Measurements from ENCODE around the gene SHANK2.

Gene SHANK2

GRCh38 chr11:71247551-71248250 is 4.7 kb downstream of the SHANK2 start:
- Histone ChIP-seq H3K4me3 (ENCODE audit: insufficient read depth, low read length, poor library complexity, severe bottlenecking) (no peak overlapping the region), H3K9ac (ENCODE audit: low read length) (no peak overlapping the region), H3K9me3 (ENCODE audit: insufficient read depth, low read length) (no peaks in the 10 kb centered on the region), H3K79me2 (ENCODE audit: insufficient read depth, low read length) (no peaks in the 10 kb centered on the region), H3K27me3 (ENCODE audit: low read length) (no peaks in the 10 kb centered on the region), H3F3A (ENCODE audit: insufficient read depth) (no peaks in the 10 kb centered on the region), H2AFZ (ENCODE audit: low read depth, low read length, severe bottlenecking) (no peak overlapping the region), H3K4me2 (ENCODE audit: low read depth, low read length, poor library complexity, severe bottlenecking) (no peak overlapping the region), H3K27ac (ENCODE audit: low read depth, low read length) (no peak overlapping the region), H3K36me3 (ENCODE audit: low read length) (no peaks in the 10 kb centered on the region), H4K20me1 (ENCODE audit: low read depth, low read length) (no peaks in the 10 kb centered on the region), H3K9me2 (replicated peaks; ENCODE audit: insufficient read depth, low read length) (no peaks in the 10 kb centered on the region)
- TF ChIP-seq CTCF (IDR thresholded peaks at IDR 0.05; ENCODE audit: insufficient read depth, low read length, poor library complexity, severe bottlenecking), result no peak
- no peak for TF ChIP-seq EZH2phosphoT487 (conservative IDR thresholded peaks at IDR 0.05; ENCODE audit: low read length)

GRCh38 chr11:71246559-71246958 is 5.8 kb downstream of the SHANK2 start:
- no peaks in the 10 kb centered on the region for H3K9me2 ChIP-seq (replicated peaks; ENCODE audit: insufficient read depth, low read length)
- no peaks in the 10 kb centered on the region for H3K36me3 ChIP-seq (ENCODE audit: low read length)
- TF ChIP-seq CTCF (IDR thresholded peaks at IDR 0.05; ENCODE audit: insufficient read depth, low read length, poor library complexity, severe bottlenecking) (no peak), EZH2phosphoT487 (conservative IDR thresholded peaks at IDR 0.05; ENCODE audit: low read length) (no peak)
- no peak overlapping the region for H2AFZ ChIP-seq (ENCODE audit: low read depth, low read length, severe bottlenecking)
- no peaks in the 10 kb centered on the region for H4K20me1 ChIP-seq (ENCODE audit: low read depth, low read length)
- no peaks in the 10 kb centered on the region for H3K9me3 ChIP-seq (ENCODE audit: insufficient read depth, low read length)
- no peak overlapping the region for H3K4me3 ChIP-seq (ENCODE audit: insufficient read depth, low read length, poor library complexity, severe bottlenecking)
- H3K27ac ChIP-seq (ENCODE audit: low read depth, low read length), result no peak overlapping the region
- H3K4me2 ChIP-seq (ENCODE audit: low read depth, low read length, poor library complexity, severe bottlenecking), result no peak overlapping the region
- H3F3A ChIP-seq (ENCODE audit: insufficient read depth), result no peaks in the 10 kb centered on the region
- no peak overlapping the region for H3K9ac ChIP-seq (ENCODE audit: low read length)
- H3K27me3 ChIP-seq (ENCODE audit: low read length), result no peaks in the 10 kb centered on the region
- no peaks in the 10 kb centered on the region for H3K79me2 ChIP-seq (ENCODE audit: insufficient read depth, low read length)

- Histone ChIP-seq H3K36me3 (ENCODE audit: low read length) (no peaks in the 10 kb centered on the region), H3K27ac (ENCODE audit: low read depth, low read length) (no peak overlapping the region), H3K4me2 (ENCODE audit: low read depth, low read length, poor library complexity, severe bottlenecking) (no peak overlapping the region), H3F3A (ENCODE audit: insufficient read depth) (no peaks in the 10 kb centered on the region), H3K9me2 (replicated peaks; ENCODE audit: insufficient read depth, low read length) (no peaks in the 10 kb centered on the region), H3K9me3 (ENCODE audit: insufficient read depth, low read length) (no peaks in the 10 kb centered on the region), H3K4me3 (ENCODE audit: insufficient read depth, low read length, poor library complexity, severe bottlenecking) (no peak overlapping the region), H2AFZ (ENCODE audit: low read depth, low read length, severe bottlenecking) (no peak overlapping the region), H3K79me2 (ENCODE audit: insufficient read depth, low read length) (no peaks in the 10 kb centered on the region), H4K20me1 (ENCODE audit: low read depth, low read length) (no peaks in the 10 kb centered on the region), H3K27me3 (ENCODE audit: low read length) (no peaks in the 10 kb centered on the region), H3K9ac (ENCODE audit: low read length) (no peak overlapping the region)
- TF ChIP-seq CTCF (IDR thresholded peaks at IDR 0.05; ENCODE audit: insufficient read depth, low read length, poor library complexity, severe bottlenecking) (no peak), EZH2phosphoT487 (conservative IDR thresholded peaks at IDR 0.05; ENCODE audit: low read length) (no peak)
These were observed 6.6 kb downstream of the SHANK2 start for GRCh38 chr11:71245601-71246391.
